GM12878 (cell line): Measurements from ENCODE around the gene KCNC1. TPM values are rescaled to one million over a fixed set of nuclear protein-coding genes. Genes with fewer than 3 reads are reported as not detected.

Experiments
- ATAC-seq: fragments of 200-7000 bp; cut with Tn5 transposase; 3 replicates; pipeline ENCODE4 v1.9.1; 2020; ENCODE audit warnings: mild to moderate bottlenecking, moderate library complexity
- BruUV-seq: library from RNA; stranded (reverse); fragments of 400-500 nt; replicated peaks from 2 replicates; lab custom pipeline; 2021; lab: Mats Ljungman, UMichigan
- CTCF ChIA-PET: fragments of 300-600 bp; sonication (Branson Sonifier 250); formaldehyde crosslinking; extraction: SDS; loops from one replicate; lab custom pipeline; 2021; ENCODE audit warnings: inconsistent platforms; lab: Yijun Ruan, JAX
- POLR2A ChIA-PET: fragments of 350-600 bp; formaldehyde crosslinking; extraction: SDS; loops from one replicate; lab custom pipeline; 2021; ENCODE audit warnings: inconsistent platforms; lab: Charles Lee
- RAD21 ChIA-PET: fragments of 300-600 bp; sonication (Branson Sonifier 250); formaldehyde crosslinking; loops from one replicate; lab custom pipeline; 2023; ENCODE audit warnings: antibody characterized with exemption; ENCODE audit not compliant: unreplicated experiment; lab: Charles Lee
- SMC1A ChIA-PET: fragments of 300-600 bp; sonication (Branson Sonifier 250); formaldehyde crosslinking; loops from one replicate; lab custom pipeline; 2023; ENCODE audit not compliant: unreplicated experiment, uncharacterized antibody; lab: Charles Lee
- DNase-seq: peaks from one replicate; pipeline ENCODE4 v3.0.0-alpha.2; 2011; ENCODE audit warnings: low read depth, low spot score
- FAIRE-seq: peaks from 3 replicates; lab custom pipeline; 2011; peaks lifted over from hg19 to GRCh38; lab: Jason Lieb, UNC
- H2AFZ ChIP-seq: 2 replicates; pipeline ENCODE4 v1.6.0; 2011; ENCODE audit warnings: low read depth, low read length, control low read depth; ENCODE audit not compliant: control insufficient read depth
- H3K27ac ChIP-seq: 2 replicates; pipeline ENCODE4 v1.5.1; 2011; ENCODE audit warnings: control low read depth; ENCODE audit not compliant: control insufficient read depth, insufficient read depth
- H3K27me3 ChIP-seq, 2 experiments: replicated peaks in 1 of 2; 2 replicates each; pipeline versions ENCODE4 v1.6.0 to v1.6.1; 2011; ENCODE audit warnings: low read length in 1 of 2; ENCODE audit not compliant: control insufficient read depth in 2 of 2, insufficient read depth in 2 of 2
- H3K36me3 ChIP-seq, 2 experiments: 2 replicates each; pipeline ENCODE4 v1.5.1; 2011; ENCODE audit warnings: low read length in 1 of 2; ENCODE audit not compliant: control insufficient read depth in 2 of 2, insufficient read depth in 2 of 2
- H3K4me1 ChIP-seq: 2 replicates; pipeline ENCODE4 v1.6.1; 2011; ENCODE audit warnings: mild to moderate bottlenecking, low read length, moderate library complexity, mixed read lengths; ENCODE audit not compliant: control insufficient read depth, insufficient read depth
- H3K4me2 ChIP-seq: 2 replicates; pipeline ENCODE4 v1.6.0; 2011; ENCODE audit warnings: control low read depth; ENCODE audit not compliant: control insufficient read depth, insufficient read depth
- H3K4me3 ChIP-seq: fragments of 200-600 bp; sonication (generic); 2 replicates; pipeline ENCODE4 v1.5.1; 2016
- H3K79me2 ChIP-seq: 2 replicates; pipeline ENCODE4 v1.6.0; 2011; ENCODE audit warnings: low read length; ENCODE audit not compliant: control insufficient read depth, insufficient read depth
- H3K9ac ChIP-seq: 2 replicates; pipeline ENCODE4 v1.8.0; 2011; ENCODE audit warnings: low read length, control low read depth, mixed read lengths; ENCODE audit not compliant: control insufficient read depth, insufficient read depth
- H3K9me3 ChIP-seq: replicated peaks from 3 replicates; pipeline ENCODE4 v1.5.1; 2011; ENCODE audit warnings: mild to moderate bottlenecking, low read length; ENCODE audit not compliant: control insufficient read depth, insufficient read depth
- H4K20me1 ChIP-seq: 2 replicates; pipeline ENCODE4 v1.6.0; 2011; ENCODE audit not compliant: control insufficient read depth, insufficient read depth
- DPF2 ChIP-seq: fragments of 450-650 bp; IDR thresholded peaks from 2 replicates; pipeline ENCODE4 v1.6.1; 2017; ENCODE audit warnings: mild to moderate bottlenecking
- IRF4 ChIP-seq: IDR thresholded peaks from 2 replicates; pipeline ENCODE4 v1.6.1; 2011; ENCODE audit warnings: low read depth, low read length
- KAT2A ChIP-seq: conservative IDR thresholded peaks from 2 replicates; pipeline ENCODE4 v1.6.1; 2011; ENCODE audit warnings: low read depth, low read length; ENCODE audit not compliant: control insufficient read depth
- NFYA ChIP-seq: IDR thresholded peaks from 2 replicates; pipeline ENCODE4 v1.6.1; 2011; ENCODE audit warnings: low read depth, mild to moderate bottlenecking, low read length, improper control_type of control experiment, borderline replicate concordance
- STAT3 ChIP-seq: IDR thresholded peaks from 2 replicates; pipeline ENCODE4 v1.6.1; 2011; ENCODE audit warnings: low read depth, low read length, improper control_type of control experiment
- WGBS: methylation state at CpG from one replicate; pipeline ENCODE4 v1.1.6; 2016; ENCODE audit warnings: low lambda C conversion rate; ENCODE audit not compliant: insufficient replicate concordance, insufficient coverage; ENCODE audit errors: missing lambda C conversion rate; 5-methylcytosine and 5-hydroxymethylcytosine counted together
- in situ Hi-C: fragments of 300-500 bp; cut with MboI; formaldehyde crosslinking; loops from 9 replicates; pipeline ENCODE4 v1.14.3; 2018; ENCODE audit warnings: mixed read lengths
- intact Hi-C: fragments of 100-400 bp; cut with micrococcal nuclease; formaldehyde crosslinking; loops from one replicate; pipeline ENCODE4 v1.14.2; 2022; ENCODE audit not compliant: unreplicated experiment
- polyA plus RNA-seq, 11 experiments: library from polyadenylated mRNA; depleted of rRNA in 4 of 11; unstranded in 6 of 11; stranded (reverse) in 5 of 11; fragments of >200 nt; fragmentation: Nextera tagmentation in 4 of 11; fragmentation: Illumina TruSeq in 1 of 11; extraction: Ambion mirVana in 4 of 11; extraction: Trizol in 1 of 11; gene quantifications; 1 replicate in 1 of 11; 2 replicates in 10 of 11; pipeline versions ENCODE4 v1.2.1 to v1.2.3, GENCODE V29; 2011 to 2016; ENCODE audit warnings: inconsistent platforms in 2 of 11, missing spikeins in 2 of 11, low read depth in 1 of 11
- total RNA-seq, 4 experiments: library from RNA; depleted of rRNA in 3 of 4; stranded (reverse); fragments of >200 nt in 3 of 4; fragmentation: Illumina TruSeq in 1 of 4; extraction: Trizol in 1 of 4; gene quantifications; 2 replicates each; pipeline versions ENCODE4 v1.2.1 to v1.2.3, GENCODE V29; 2013 to 2021
- TF ChIP-seq, protein P1 (sequence below): fragments of 450-650 bp; formaldehyde crosslinking; IDR thresholded peaks from 2 replicates; pipeline ENCODE4 v1.4.0; 2020; ENCODE audit warnings: mild to moderate bottlenecking, moderate library complexity

Gene KCNC1
- total and polyA plus RNA-seq, 10 of the 15 experiments (the other 5 are each of a cell fraction or from before 2014, with no cell fraction given) = 0.27 to 0.34 TPM; not detected in 8

DNA sequence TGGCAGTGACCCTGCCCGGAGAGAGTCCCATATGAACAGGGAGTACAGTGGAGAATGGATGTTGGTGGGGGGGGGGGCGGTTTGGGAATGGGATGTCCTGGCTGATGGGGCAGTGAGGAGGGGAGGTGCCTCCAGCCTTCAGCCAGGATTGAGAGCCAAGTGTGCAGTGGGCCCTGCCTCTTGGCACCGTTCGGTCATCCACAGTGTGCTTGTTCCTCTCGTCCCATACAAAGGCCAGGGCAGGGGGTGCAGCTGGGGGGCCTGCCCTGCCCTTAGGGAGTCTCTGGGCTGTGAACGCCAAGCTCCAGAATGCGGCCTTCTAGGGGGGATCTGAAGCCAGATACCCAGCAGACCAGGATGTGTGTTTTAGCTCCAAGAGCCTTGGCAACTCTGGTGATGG, 34.0 kb downstream of the KCNC1 start:
- POLR2A ChIA-PET = no interaction called here
- no peak overlapping the region for H3K4me3 ChIP-seq
- H2AFZ ChIP-seq = no peak overlapping the region
- no peaks in the 10 kb centered on the region for H3K4me1 ChIP-seq
- TF ChIP-seq STAT3 (no peak), NFYA (no peak), KAT2A (no peak), IRF4 (no peak), DPF2 (no peak)
- TF ChIP-seq, protein P1, sequence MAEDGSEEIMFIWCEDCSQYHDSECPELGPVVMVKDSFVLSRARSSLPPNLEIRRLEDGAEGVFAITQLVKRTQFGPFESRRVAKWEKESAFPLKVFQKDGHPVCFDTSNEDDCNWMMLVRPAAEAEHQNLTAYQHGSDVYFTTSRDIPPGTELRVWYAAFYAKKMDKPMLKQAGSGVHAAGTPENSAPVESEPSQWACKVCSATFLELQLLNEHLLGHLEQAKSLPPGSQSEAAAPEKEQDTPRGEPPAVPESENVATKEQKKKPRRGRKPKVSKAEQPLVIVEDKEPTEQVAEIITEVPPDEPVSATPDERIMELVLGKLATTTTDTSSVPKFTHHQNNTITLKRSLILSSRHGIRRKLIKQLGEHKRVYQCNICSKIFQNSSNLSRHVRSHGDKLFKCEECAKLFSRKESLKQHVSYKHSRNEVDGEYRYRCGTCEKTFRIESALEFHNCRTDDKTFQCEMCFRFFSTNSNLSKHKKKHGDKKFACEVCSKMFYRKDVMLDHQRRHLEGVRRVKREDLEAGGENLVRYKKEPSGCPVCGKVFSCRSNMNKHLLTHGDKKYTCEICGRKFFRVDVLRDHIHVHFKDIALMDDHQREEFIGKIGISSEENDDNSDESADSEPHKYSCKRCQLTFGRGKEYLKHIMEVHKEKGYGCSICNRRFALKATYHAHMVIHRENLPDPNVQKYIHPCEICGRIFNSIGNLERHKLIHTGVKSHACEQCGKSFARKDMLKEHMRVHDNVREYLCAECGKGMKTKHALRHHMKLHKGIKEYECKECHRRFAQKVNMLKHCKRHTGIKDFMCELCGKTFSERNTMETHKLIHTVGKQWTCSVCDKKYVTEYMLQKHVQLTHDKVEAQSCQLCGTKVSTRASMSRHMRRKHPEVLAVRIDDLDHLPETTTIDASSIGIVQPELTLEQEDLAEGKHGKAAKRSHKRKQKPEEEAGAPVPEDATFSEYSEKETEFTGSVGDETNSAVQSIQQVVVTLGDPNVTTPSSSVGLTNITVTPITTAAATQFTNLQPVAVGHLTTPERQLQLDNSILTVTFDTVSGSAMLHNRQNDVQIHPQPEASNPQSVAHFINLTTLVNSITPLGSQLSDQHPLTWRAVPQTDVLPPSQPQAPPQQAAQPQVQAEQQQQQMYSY (CRISPR knock-in tag) = no peak
- RAD21 ChIA-PET = interaction anchor here (1.5 kb wide), 1 partner anchor 37 kb away, joined by 3 read pairs; no protein-coding TSS in a partner anchor
- DNase-seq (no peak), ATAC-seq (no peak), FAIRE-seq (no peak)
- no peak overlapping the region for H3K4me2 ChIP-seq
- H4K20me1 ChIP-seq = no peaks in the 10 kb centered on the region
- CTCF ChIA-PET = interaction anchor here (2.8 kb wide), 1 partner anchor 37 kb away, joined by 10 read pairs; no protein-coding TSS in a partner anchor
- no peaks in the 10 kb centered on the region for H3K79me2 ChIP-seq
- no peaks in the 10 kb centered on the region for H3K9me3 ChIP-seq
- 27% methylated on average over 7 of the region's 7 CpGs for WGBS
- no peaks in the 10 kb centered on the region for H3K36me3 ChIP-seq
- no peaks in the 10 kb centered on the region for H3K27me3 ChIP-seq
- SMC1A ChIA-PET = interaction anchor here (0.6 kb wide), 1 partner anchor 49 kb away, joined by 3 read pairs; the partner anchor contains the start of gene MYOD1
- BruUV-seq = no TSS peak
- H3K9ac ChIP-seq = no peak overlapping the region
- intact Hi-C loops = no loop called here
- no peak overlapping the region for H3K27ac ChIP-seq
- in situ Hi-C loops = no loop called here
